H9 (cell line): ENCODE measurements around the gene ANKRD23. TPM values are rescaled to one million over a fixed set of nuclear protein-coding genes. Genes with fewer than 3 reads are reported as not detected.

Source experiments
- DNase-seq: peaks from one replicate; pipeline ENCODE4 v3.0.0-alpha.2; 2017
- H2AFZ ChIP-seq: one replicate; pipeline ENCODE4 v1.6.1; 2013; ENCODE audit warnings: mild to moderate bottlenecking, low read length, control low read depth, moderate library complexity
- H2AK5ac ChIP-seq: 2 replicates; pipeline ENCODE4 v1.6.1; 2013; ENCODE audit warnings: low read length, control low read depth, mixed read lengths; ENCODE audit not compliant: insufficient read length
- H2BK120ac ChIP-seq: one replicate; pipeline ENCODE4 v1.6.1; 2013; ENCODE audit warnings: low read depth, mild to moderate bottlenecking, low read length, control low read depth, inconsistent platforms; ENCODE audit not compliant: poor library complexity, severe bottlenecking
- H2BK12ac ChIP-seq: 2 replicates; pipeline ENCODE4 v1.6.1; 2013; ENCODE audit warnings: low read length, control low read depth, mixed read lengths, low read depth; ENCODE audit not compliant: insufficient read length
- H2BK15ac ChIP-seq: 2 replicates; pipeline ENCODE4 v1.6.1; 2013; ENCODE audit warnings: low read depth, low read length, control low read depth
- H2BK20ac ChIP-seq: one replicate; pipeline ENCODE4 v1.6.1; 2013; ENCODE audit warnings: low read depth, mild to moderate bottlenecking, low read length, control low read depth, inconsistent platforms; ENCODE audit not compliant: poor library complexity, severe bottlenecking
- H2BK5ac ChIP-seq: 2 replicates; pipeline ENCODE4 v1.6.1; 2013; ENCODE audit warnings: low read length, control low read depth, mixed read lengths; ENCODE audit not compliant: insufficient read length
- H3K14ac ChIP-seq: 2 replicates; pipeline ENCODE4 v1.6.1; 2013; ENCODE audit warnings: low read length, control low read depth; ENCODE audit not compliant: insufficient read depth
- H3K18ac ChIP-seq: 2 replicates; pipeline ENCODE4 v1.6.1; 2013; ENCODE audit warnings: low read depth, mild to moderate bottlenecking, mixed read lengths, low read length, control low read depth; ENCODE audit not compliant: insufficient read length
- H3K23ac ChIP-seq: 2 replicates; pipeline ENCODE4 v1.6.1; 2013; ENCODE audit warnings: low read length, control low read depth, mixed read lengths, low read depth; ENCODE audit not compliant: insufficient read length
- H3K23me2 ChIP-seq: 2 replicates; pipeline ENCODE4 v1.6.1; 2013; ENCODE audit warnings: low read depth, mild to moderate bottlenecking, mixed read lengths, low read length, control low read depth; ENCODE audit not compliant: insufficient read length, poor library complexity, severe bottlenecking
- H3K27ac ChIP-seq: 2 replicates; pipeline ENCODE4 v1.5.1; 2013; ENCODE audit warnings: low read length, control low read depth, mixed read lengths, low read depth; ENCODE audit not compliant: insufficient read length
- H3K27me3 ChIP-seq: 2 replicates; pipeline ENCODE4 v1.6.1; 2013; ENCODE audit warnings: low read length, control low read depth, inconsistent platforms; ENCODE audit not compliant: insufficient read depth
- H3K4ac ChIP-seq: 2 replicates; pipeline ENCODE4 v1.6.1; 2013; ENCODE audit warnings: low read depth, mild to moderate bottlenecking, control low read depth, inconsistent platforms, low read length, moderate library complexity
- H3K4me1 ChIP-seq: 2 replicates; pipeline ENCODE4 v1.6.1; 2013; ENCODE audit warnings: low read length, control low read depth, inconsistent platforms; ENCODE audit not compliant: insufficient read depth
- H3K4me2 ChIP-seq: 2 replicates; pipeline ENCODE4 v1.6.1; 2013; ENCODE audit warnings: low read length, control low read depth, mixed read lengths; ENCODE audit not compliant: insufficient read length, insufficient read depth
- H3K56ac ChIP-seq: 2 replicates; pipeline ENCODE4 v1.6.1; 2013; ENCODE audit warnings: low read depth, mild to moderate bottlenecking, mixed read lengths, low read length, control low read depth; ENCODE audit not compliant: insufficient read length
- H3K79me1 ChIP-seq: 2 replicates; pipeline ENCODE4 v1.6.1; 2013; ENCODE audit warnings: low read depth, mild to moderate bottlenecking, moderate library complexity, low read length, control low read depth, inconsistent platforms; ENCODE audit not compliant: insufficient read depth, poor library complexity, severe bottlenecking
- H3K79me2 ChIP-seq: 2 replicates; pipeline ENCODE4 v1.6.1; 2013; ENCODE audit warnings: low read length, control low read depth, inconsistent platforms; ENCODE audit not compliant: insufficient read depth
- H3K9ac ChIP-seq: 2 replicates; pipeline ENCODE4 v1.6.1; 2013; ENCODE audit warnings: low read length, control low read depth, mixed read lengths; ENCODE audit not compliant: insufficient read length; ENCODE audit errors: extremely low read depth
- H3K9me3 ChIP-seq: one replicate; pipeline ENCODE4 v1.6.1; 2013; ENCODE audit warnings: low read depth, low read length, inconsistent platforms; ENCODE audit not compliant: control insufficient read depth
- H3T11ph ChIP-seq: one replicate; pipeline ENCODE4 v1.6.1; 2013; ENCODE audit warnings: mild to moderate bottlenecking, low read length, control low read depth, inconsistent platforms
- H4K20me1 ChIP-seq: one replicate; pipeline ENCODE4 v1.6.1; 2013; ENCODE audit not compliant: control insufficient read depth, insufficient read length, insufficient read depth
- H4K5ac ChIP-seq: 2 replicates; pipeline ENCODE4 v1.6.1; 2013; ENCODE audit warnings: low read depth, mild to moderate bottlenecking, mixed read lengths, low read length, control low read depth; ENCODE audit not compliant: insufficient read length
- H4K8ac ChIP-seq: replicated peaks from 2 replicates; pipeline ENCODE4 v1.6.1; 2013; ENCODE audit warnings: low read length, control low read depth, mixed read lengths, low read depth; ENCODE audit not compliant: insufficient read length
- H4K91ac ChIP-seq: 2 replicates; pipeline ENCODE4 v1.6.1; 2013; ENCODE audit warnings: low read depth, mild to moderate bottlenecking, moderate library complexity, mixed read lengths, low read length, control low read depth; ENCODE audit not compliant: insufficient read length
- H3K27ac Mint-ChIP-seq, 3 experiments: 2 replicates in 2 of 3; 3 replicates in 1 of 3; pipeline ENCODE4 v1.8.0; 2020 to 2021; ENCODE audit warnings: mixed read lengths in 3 of 3, mild to moderate bottlenecking in 1 of 3, moderate library complexity in 1 of 3
- H3K27me3 Mint-ChIP-seq: 2 replicates; pipeline ENCODE4 v1.8.0; 2021; ENCODE audit warnings: low read depth, mild to moderate bottlenecking, moderate library complexity, mixed read lengths
- H3K36me3 Mint-ChIP-seq, 3 experiments: 2 replicates in 2 of 3; 3 replicates in 1 of 3; pipeline ENCODE4 v1.8.0; 2020 to 2021; ENCODE audit warnings: low read depth in 3 of 3, mixed read lengths in 3 of 3; ENCODE audit not compliant: insufficient read depth in 1 of 3
- H3K4me1 Mint-ChIP-seq, 2 experiments: 2 replicates each; pipeline ENCODE4 v1.8.0; 2020; ENCODE audit warnings: mixed read lengths in 2 of 2
- H3K4me3 Mint-ChIP-seq, 2 experiments: 2 replicates in 1 of 2; 3 replicates in 1 of 2; pipeline ENCODE4 v1.8.0; 2020 to 2021; ENCODE audit warnings: mild to moderate bottlenecking in 2 of 2, mixed read lengths in 2 of 2, moderate library complexity in 1 of 2
- H3K9me3 Mint-ChIP-seq, 2 experiments: 2 replicates in 1 of 2; 3 replicates in 1 of 2; pipeline ENCODE4 v1.8.0; 2020; ENCODE audit warnings: mild to moderate bottlenecking in 2 of 2, mixed read lengths in 2 of 2, moderate library complexity in 1 of 2
- CTCF ChIP-seq: fragments of 200-600 bp; sonication (generic); conservative IDR thresholded peaks from 3 replicates; pipeline ENCODE4 v1.8.0; 2021; ENCODE audit warnings: antibody characterized with exemption, mild to moderate bottlenecking
- WGBS: extraction: QIAGEN DNeasy Blood & Tissue Kit; methylation state at CpG from one replicate; pipeline ENCODE4 v1.1.7; 2013; ENCODE audit warnings: missing lambda C conversion rate, low lambda C conversion rate, mixed read lengths; ENCODE audit not compliant: insufficient read length; ENCODE audit errors: extremely low coverage; 5-methylcytosine and 5-hydroxymethylcytosine counted together
- total RNA-seq: library from RNA; stranded (reverse); gene quantifications from 2 replicates; pipeline ENCODE4 v1.2.1, GENCODE V29; 2021

Gene ANKRD23
- total RNA-seq, 1 experiment from 2014 or later = 2.4 TPM

GRCh38 chr2:96816836-96817702, 26.8 kb downstream of the ANKRD23 start:
- Mint-ChIP-seq H3K9me3 (no peaks in the 10 kb centered on the region; a peak in 1 of 5 replicates), H3K4me3 (peak overlapping the region; percentile 78 to 88), H3K36me3 (peaks cover 14 to 34% (median 31%) of the 10 kb centered on the region in 3 experiments), H3K27ac (no peak overlapping the region), H3K27me3 (peaks cover 1% of the 10 kb centered on the region; the same call in 1 of the 2 replicates), H3K4me1 (peaks cover 46 to 49% of the 10 kb centered on the region in 2 experiments)
- Histone ChIP-seq H3K27me3 (no peaks in the 10 kb centered on the region), H2AFZ (no peak overlapping the region), H2BK20ac (no peak overlapping the region), H2BK12ac (no peak overlapping the region), H3K9me3 (no peaks in the 10 kb centered on the region), H3K23ac (no peak overlapping the region), H3K23me2 (peaks cover 7% of the 10 kb centered on the region), H4K8ac (no peak overlapping the region), H2BK5ac (no peak overlapping the region), H4K20me1 (peaks cover 2% of the 10 kb centered on the region), H3K4me1 (peaks cover 3% of the 10 kb centered on the region; the same call in 1 of the 2 replicates), H2BK15ac (no peak overlapping the region; the same call in 1 of the 2 replicates), H3K56ac (no peak overlapping the region), H2BK120ac (no peak overlapping the region), H3T11ph (no peak overlapping the region), H3K9ac (peak overlapping the region; percentile 59), H3K79me1 (peaks cover 2% of the 10 kb centered on the region), H3K79me2 (peaks cover 2% of the 10 kb centered on the region; the same call in 1 of the 2 replicates), H2AK5ac (no peak overlapping the region), H3K18ac (no peak overlapping the region), H3K4me2 (peak overlapping the region; percentile 85), H4K5ac (no peak overlapping the region), H3K14ac (peak overlapping the region; percentile 10; the same call in 1 of the 2 replicates), H3K4ac (no peak overlapping the region), H3K27ac (no peak overlapping the region), H4K91ac (no peak overlapping the region)
- no CpG with 5 or more reads among the region's 89 CpGs for WGBS
- DNase-seq = no peak
- TF ChIP-seq CTCF = no peak
